ENCODE results near the gene BMF.

Gene BMF

DNA sequence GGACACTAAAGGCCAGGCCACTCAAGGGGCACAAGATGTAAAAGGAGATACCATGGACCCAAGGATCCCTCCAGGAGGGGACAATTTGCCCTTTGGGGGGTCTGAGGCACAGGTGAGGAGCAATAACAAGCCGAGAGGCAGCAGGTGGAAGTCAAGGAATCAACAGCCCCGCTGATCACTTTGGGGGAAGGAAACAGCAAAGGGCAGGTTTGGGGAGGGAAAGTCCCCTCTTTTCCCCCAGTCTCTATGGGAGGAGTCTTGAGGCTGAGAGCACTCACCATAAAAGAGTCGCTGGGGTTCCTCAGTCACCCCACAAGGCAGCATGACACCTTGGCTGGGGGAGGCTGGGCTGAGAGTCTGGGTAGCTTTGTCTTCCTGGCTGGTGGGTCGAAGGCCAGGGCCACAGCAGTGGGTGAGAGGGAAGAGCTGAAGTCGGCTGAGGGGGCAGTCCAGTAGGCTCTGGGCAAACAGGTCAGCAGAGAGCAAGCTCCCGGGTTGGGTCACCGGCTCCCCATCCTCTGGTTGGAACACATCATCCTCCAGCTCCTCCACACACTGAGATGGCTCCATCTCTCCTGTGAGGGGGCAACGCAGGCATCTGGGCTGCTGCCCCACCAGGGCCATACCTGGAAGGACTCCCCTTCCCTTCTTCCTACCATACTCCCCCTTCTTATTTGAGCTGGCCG lies 3.0 kb downstream of the BMF start:
- DNase-seq (ENCODE audit: insufficient read length) (no peak), FAIRE-seq (peak; percentile 70)
- TF ChIP-seq POLR2AphosphoS5 (IDR thresholded peaks at IDR 0.05; ENCODE audit: low read depth, low read length) (no peak; the same call in none of the 2 replicates), TAF1 (IDR thresholded peaks at IDR 0.05; ENCODE audit: borderline replicate concordance, low read depth, low read length) (0 out of 2 replicates have a peak, but pooled peaks have one; percentile 32), POLR2A (IDR thresholded peaks at IDR 0.05; ENCODE audit: low read depth, low read length) (peak; percentile 73)

DNA sequence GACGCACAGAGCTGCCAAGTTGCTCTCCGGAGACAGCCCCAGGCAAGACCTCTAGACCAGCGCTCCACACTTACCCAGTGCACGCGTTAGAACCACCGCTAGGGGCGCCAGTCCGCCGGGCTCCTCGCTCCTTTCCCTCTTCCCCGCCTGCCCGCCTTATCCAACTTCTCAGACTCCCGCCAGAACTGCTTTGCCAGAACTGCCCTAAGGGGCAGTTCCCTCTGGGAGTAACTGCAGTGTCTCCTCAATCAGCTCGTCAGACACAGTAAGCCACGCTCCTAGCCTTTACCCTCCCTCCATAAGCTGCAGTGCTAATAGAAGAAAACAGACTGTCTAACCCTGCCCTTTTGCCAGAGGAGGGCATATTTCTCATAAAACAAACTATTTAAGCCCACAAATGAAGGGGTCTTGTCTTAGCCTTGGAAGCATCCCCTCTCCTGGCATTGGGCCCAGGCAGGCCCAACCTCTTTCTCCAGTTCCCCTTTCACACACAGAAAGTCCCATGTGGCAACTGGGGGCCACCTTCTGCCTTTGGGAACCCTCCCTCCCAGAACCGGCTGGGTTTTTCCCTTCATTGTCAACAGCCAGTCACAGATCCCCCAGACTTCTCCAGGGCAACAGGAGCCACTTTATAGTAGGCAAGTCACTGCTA lies 3.7 kb downstream of the BMF start:
- peak; percentile 58 for DNase-seq (ENCODE audit: insufficient read length)
- TF ChIP-seq POLR2AphosphoS5 (IDR thresholded peaks at IDR 0.05; ENCODE audit: low read depth, low read length) (no peak), TAF1 (IDR thresholded peaks at IDR 0.05; ENCODE audit: borderline replicate concordance, low read depth, low read length) (no peak), POLR2A (IDR thresholded peaks at IDR 0.05; ENCODE audit: low read depth, low read length) (no peak)
- FAIRE-seq = peak; percentile 42

DNA sequence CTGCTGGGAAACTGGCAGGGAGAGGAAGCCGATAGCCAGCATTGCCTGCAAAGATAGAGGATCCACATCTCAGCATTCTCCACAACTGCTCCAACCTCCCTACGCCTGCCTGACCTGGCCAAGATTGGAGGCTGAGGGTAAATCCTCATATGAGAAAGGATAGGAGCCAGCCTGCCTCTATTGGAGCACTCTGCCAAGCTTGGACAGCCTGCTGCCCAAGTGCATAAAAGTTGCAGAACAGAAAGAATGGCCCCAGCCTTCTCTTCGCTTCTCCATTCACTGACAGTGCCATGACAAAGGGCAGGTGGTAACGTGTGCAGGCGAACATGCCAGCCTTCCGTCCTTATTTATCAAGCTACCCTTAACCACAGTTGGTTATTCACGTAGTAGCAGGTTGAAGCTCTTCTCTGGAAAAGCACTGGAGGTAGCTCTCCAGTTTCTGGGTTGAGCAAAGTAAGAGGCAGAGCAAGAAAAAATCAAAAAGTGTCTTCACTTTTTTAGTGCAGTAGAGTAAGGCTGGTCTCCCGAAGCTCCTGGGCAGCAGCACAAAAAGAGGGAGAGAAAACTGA lies 4.3 kb downstream of the BMF start:
- FAIRE-seq (no peak), DNase-seq (ENCODE audit: insufficient read length) (no peak)
- TF ChIP-seq POLR2A (IDR thresholded peaks at IDR 0.05; ENCODE audit: low read depth, low read length) = no peak
- TF ChIP-seq POLR2AphosphoS5 (IDR thresholded peaks at IDR 0.05; ENCODE audit: low read depth, low read length) = no peak
- no peak for TF ChIP-seq TAF1 (IDR thresholded peaks at IDR 0.05; ENCODE audit: borderline replicate concordance, low read depth, low read length)

DNA sequence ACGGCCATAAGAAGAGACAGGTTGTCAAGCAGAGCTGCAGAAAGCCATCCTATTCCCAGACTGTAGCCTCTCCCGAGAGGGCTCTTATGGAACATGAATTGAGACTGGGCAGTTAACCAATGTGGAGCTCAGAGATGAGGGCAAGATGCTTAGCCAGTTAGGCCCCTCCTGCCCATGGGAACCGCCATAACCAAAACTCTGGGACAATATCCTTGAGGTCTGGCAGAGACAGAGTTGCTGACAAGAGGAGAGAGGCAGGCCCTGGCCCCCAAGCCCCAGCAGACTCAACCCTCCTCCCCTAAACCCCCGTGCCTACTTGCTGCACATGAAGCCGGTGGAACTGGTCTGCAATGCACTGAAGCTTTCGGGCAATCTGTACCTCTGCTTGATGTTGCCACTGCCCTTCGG lies 4.8 kb downstream of the BMF start:
- TF ChIP-seq POLR2AphosphoS5 (IDR thresholded peaks at IDR 0.05; ENCODE audit: low read depth, low read length) (no peak), POLR2A (IDR thresholded peaks at IDR 0.05; ENCODE audit: low read depth, low read length) (no peak), TAF1 (IDR thresholded peaks at IDR 0.05; ENCODE audit: borderline replicate concordance, low read depth, low read length) (no peak)
- no peak for FAIRE-seq
- no peak for DNase-seq (ENCODE audit: insufficient read length)

DNA sequence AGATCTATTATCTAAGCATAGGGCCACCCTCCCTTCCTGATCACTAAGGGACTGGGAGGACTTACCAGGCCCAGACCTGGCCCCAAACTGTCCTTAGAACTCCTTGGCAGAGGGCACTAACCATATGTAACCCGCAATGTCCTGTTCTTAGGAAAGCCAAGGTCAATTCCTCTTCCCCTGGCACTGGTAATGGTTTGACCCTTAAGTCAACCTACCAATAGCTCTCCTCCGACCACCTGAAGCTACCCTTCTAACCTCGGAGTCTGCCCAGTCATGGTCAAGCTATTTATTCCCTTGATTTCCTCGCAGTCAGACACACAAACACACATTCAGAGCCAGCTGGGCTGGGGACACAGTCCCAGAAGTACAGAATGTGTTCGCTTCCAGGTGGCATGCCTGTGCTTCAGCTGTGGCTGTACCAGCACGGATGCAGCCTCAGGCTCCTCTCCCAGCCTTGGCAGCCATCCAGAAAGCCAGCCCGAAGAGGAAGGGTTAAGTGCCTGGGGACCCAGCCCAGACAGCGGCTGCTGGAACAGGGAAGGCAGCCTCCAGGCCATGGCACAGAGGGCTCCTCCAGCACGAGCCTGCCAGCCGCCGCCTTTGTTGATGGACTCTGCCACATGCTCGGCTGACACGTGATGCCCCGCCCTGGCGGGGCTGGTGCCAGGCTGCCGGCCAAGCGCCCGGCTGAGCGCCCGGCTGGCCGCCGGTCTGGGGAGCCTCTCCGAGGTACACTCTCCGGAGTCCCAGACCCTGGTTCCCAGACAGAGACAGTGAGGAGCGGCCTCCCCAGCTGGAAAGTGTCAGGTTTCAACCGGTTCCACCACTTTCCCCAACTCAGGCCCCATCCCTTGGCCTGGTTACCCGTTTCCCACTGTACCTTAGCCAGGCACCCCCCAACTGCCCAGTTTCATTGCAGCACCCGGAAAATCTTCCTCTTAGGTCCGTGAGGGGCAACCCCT lies 5.5 kb downstream of the BMF start:
- FAIRE-seq (no peak), DNase-seq (ENCODE audit: insufficient read length) (no peak)
- TF ChIP-seq POLR2A (IDR thresholded peaks at IDR 0.05; ENCODE audit: low read depth, low read length) (no peak), TAF1 (IDR thresholded peaks at IDR 0.05; ENCODE audit: borderline replicate concordance, low read depth, low read length) (no peak), POLR2AphosphoS5 (IDR thresholded peaks at IDR 0.05; ENCODE audit: low read depth, low read length) (no peak)

DNA sequence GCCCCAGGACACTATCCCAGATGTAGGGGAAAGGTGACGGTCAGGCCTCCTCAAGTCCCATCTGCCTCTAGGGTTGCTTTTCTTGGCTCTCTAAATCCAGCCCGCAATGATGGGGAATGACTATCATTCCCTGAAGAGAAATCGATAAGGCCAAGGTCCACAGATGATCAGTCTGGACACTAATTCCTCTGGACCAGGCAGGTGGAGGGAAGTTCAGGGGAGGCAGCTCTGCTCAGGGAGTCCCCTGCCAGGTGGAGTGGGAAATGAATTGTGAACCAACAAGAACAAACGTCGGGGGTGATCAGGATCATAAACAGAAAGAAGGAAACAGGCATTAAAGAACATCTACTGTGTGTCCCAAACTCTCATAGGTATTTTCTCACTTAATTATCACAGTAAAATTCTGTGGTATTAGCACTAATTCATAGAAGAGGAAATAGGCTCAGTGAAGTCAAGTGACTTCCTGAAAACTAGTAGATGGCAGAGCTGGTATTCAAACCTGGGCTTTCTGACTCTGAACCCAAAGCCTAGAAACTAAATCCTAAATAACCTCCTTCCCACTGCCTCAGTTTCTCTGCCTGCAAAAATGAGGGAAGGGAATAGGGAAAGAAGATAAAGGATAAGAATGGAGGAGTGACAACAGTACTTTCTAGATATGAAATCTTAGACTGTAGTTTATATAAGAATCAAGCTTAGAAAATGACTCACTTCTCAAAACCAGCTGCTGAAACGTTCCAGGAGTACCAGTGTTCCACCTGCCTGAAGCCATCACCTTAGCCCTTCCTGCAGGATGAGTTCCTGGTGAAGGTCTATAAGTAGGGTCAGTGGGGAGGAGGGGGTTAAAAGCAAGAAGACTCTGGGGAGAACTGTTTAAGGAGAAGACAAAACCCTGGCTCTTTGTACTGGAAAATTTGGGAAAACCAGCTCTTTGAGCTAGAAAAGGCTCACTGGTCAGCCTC lies 7.5 kb downstream of the BMF start:
- TF ChIP-seq TAF1 (IDR thresholded peaks at IDR 0.05; ENCODE audit: borderline replicate concordance, low read depth, low read length) (no peak), POLR2AphosphoS5 (IDR thresholded peaks at IDR 0.05; ENCODE audit: low read depth, low read length) (no peak), POLR2A (IDR thresholded peaks at IDR 0.05; ENCODE audit: low read depth, low read length) (no peak)
- DNase-seq (ENCODE audit: insufficient read length) (no peak), FAIRE-seq (peak; percentile 5)

DNA sequence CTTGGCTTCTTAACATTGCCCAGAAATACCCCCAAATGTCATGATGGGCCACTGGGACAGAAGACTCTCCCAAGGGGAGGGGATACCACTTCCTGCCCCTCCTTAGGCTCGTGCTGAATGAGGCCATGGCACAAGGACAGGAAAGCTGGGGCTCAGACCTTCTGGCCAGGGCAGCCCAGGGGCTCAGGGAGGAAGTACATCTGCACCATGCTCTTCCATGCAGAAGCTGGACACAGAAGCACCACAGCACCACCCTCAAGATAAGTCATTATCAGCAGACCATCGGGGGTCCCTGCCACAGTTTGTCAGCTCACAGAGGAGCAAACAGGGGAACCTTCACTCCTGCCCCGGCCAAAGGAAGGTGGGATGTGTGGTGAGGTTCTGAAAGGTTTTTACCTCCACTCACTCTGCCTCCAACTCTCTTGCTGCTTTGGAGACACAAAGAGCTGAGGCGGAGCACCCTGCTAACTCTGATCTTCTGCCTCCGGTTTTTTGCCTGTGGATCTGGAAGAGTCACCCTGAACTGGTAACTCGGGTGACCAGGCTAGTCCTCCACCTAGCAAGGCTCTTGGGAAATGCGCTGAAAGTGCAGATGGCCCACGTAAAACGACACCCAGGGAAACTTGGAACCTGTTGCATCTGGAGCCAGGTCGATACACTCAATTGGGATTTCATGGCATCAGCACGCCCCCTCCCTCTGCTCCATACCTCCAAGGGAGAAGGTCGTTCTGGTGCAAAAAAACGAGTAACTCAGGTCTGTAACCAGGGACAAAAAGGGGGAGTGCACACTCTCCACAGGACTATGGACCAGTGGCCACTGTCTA lies 8.3 kb downstream of the BMF start:
- FAIRE-seq = no peak
- TF ChIP-seq POLR2A (IDR thresholded peaks at IDR 0.05; ENCODE audit: low read depth, low read length) (no peak), POLR2AphosphoS5 (IDR thresholded peaks at IDR 0.05; ENCODE audit: low read depth, low read length) (no peak), TAF1 (IDR thresholded peaks at IDR 0.05; ENCODE audit: borderline replicate concordance, low read depth, low read length) (no peak)

DNA sequence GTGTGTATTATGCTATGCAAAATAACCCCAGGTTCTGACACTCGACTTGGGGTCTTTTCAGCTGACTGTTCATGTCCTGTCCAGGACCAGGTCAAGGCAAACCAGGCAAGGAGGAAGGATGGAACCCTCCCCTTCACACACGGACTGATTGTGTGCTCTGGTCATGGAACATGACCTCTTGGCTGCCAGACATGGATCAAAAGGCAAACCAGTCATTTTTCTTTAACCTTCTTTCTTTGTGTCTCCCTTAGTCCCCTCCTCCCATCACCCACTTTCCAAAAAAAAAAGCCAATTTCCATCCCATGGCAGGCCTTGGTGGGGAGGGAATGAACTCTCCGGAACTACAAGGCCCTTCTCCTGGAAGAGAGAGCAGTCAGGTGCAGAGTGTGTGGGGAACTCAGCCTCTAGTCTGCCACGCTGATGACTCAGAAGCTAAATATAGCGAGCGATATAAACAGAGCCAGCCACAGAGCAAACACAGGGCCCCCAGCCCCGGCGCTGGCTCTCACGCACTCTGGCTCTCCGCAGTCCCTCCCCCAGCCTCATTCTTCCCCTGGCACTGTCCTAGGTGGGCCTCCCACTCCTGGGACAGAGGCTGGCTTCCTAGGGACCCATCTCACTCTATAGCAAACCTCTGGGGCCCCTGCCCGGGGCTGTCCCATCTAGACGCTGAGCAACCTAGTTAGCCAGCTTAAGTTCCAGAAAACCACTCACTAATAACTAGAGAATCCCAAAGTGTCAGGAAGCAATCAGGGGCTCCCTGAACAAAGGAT lies 10.0 kb downstream of the BMF start:
- FAIRE-seq (peak; percentile 79), DNase-seq (ENCODE audit: insufficient read length) (peak; percentile 81)
- TF ChIP-seq TAF1 (IDR thresholded peaks at IDR 0.05; ENCODE audit: borderline replicate concordance, low read depth, low read length) (peak; percentile 91), POLR2AphosphoS5 (IDR thresholded peaks at IDR 0.05; ENCODE audit: low read depth, low read length) (peak; percentile 66; the same call in 1 of the 2 replicates), POLR2A (IDR thresholded peaks at IDR 0.05; ENCODE audit: low read depth, low read length) (no peak; the same call in 1 of the 2 replicates)

More for the DNA sequence above, 8.3 kb downstream of the BMF start:
- DNase-seq (ENCODE audit: insufficient read length) = no peak

Data from GM12892 (cell line).